Mucosa of gallbladder (tissue), 1 donor: Measurements from ENCODE around the gene SLC17A9. TPM values are rescaled to one million over a fixed set of nuclear protein-coding genes. Genes with fewer than 3 reads are reported as not detected.

Experiments
- DNase-seq: peaks from one replicate; pipeline ENCODE4 v3.0.0-alpha.2; 2020; ENCODE audit warnings: low spot score
- total RNA-seq: library from RNA; stranded (reverse); gene quantifications from one replicate; pipeline ENCODE4 v1.2.1, GENCODE V29; 2021
- donor health status: DM: no; HTN: no; CAD: no.

The SLC17A9 gene
- total RNA-seq, 1 donor from 2014 or later = 19.8 TPM

DNA sequence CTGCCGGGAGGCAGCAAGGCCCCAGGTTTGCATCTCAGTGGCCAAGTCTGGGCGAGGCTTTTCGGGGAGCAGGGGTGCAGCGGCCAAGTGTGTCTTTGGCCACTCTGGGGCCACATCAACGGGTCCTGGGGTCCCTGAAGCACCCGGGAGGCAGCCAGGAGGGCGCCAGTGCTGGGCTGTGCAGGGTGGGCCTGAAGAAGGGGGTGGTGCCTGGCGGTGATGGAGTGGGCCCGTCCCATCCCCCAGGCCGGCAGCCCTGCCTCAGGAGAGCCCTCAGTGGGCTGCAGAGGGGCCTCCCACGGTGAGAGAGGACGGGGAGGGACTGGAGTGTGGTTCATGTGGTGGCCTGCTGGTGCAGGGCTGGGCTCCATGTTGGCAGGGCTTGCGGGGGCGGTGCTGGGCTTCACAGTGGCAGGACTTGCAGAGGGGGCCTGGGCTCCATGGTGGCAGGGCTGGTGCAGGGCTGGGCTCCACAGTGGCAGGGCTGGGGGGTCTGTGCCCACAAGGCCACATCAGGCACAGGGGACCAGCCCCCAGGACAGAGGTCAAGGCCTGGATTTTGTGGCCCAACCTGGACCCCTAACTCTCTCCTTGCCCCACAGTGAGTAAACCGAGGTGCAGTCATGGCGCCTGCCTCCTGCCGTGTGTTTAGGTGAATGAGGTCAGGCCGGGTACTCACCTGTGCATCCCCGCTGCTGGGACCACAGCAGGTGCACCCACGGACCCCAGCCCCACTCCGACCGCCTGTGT lies 64.7 kb downstream of the SLC17A9 start:
- DNase-seq = no peak

DNA sequence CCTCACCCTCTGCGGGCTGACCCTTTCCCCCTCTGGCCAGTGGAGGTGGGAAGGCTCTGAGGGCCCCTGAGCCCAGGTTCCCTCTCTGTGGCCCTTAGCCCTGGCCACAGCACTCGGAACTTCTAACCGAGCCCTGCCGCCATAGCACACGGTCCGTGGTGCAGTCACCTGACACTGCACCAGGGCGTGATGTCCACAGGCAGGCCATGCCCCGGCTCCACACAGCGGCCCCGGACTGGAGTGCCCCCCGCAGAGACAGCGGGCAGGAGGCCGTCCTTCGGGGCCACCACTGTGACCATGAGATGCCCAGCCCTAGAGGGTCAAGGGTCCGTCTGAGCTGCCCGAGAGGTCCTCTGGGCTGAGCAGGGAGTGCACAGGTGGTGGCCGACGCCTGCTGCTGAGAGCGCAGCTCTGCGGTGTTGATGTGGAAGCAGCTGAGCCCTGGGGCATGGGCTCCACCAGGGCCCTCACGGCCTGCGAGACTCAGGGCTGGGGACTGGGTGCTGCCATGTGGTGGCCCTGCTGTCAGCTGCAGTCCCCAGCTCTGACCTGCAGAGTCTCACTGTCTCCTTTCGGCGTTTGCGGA lies 65.4 kb downstream of the SLC17A9 start:
- no peak for DNase-seq

Other genes with a start within 250 kb of the SLC17A9 start
- gene NTSR1, start 243.9 kb upstream of the SLC17A9 start, total RNA-seq = 0.40 TPM
- 8.9 TPM for gene MRGBP, start 156.2 kb upstream of the SLC17A9 start, total RNA-seq
- 50.8 TPM for gene OGFR, start 147.9 kb upstream of the SLC17A9 start, total RNA-seq
- 3.6 TPM for gene COL9A3, start 135.7 kb upstream of the SLC17A9 start, total RNA-seq
- gene TCFL5, start 90.9 kb upstream of the SLC17A9 start, total RNA-seq = 8.2 TPM
- 61.1 TPM for gene DIDO1, start 26.2 kb upstream of the SLC17A9 start, total RNA-seq
- 32.9 TPM for gene GID8, start 14.6 kb upstream of the SLC17A9 start, total RNA-seq
- not detected for gene BHLHE23, start 54.3 kb downstream of the SLC17A9 start, total RNA-seq